NCI-H2171 treated with DMSO at 0.1 percent for 48 hours (cell line): ENCODE data around the gene MGAT3.

Source experiments
- DNase-seq: peaks from one replicate; lab custom pipeline; 2025; lab: John Stamatoyannopoulos, UW

The MGAT3 gene

DNA sequence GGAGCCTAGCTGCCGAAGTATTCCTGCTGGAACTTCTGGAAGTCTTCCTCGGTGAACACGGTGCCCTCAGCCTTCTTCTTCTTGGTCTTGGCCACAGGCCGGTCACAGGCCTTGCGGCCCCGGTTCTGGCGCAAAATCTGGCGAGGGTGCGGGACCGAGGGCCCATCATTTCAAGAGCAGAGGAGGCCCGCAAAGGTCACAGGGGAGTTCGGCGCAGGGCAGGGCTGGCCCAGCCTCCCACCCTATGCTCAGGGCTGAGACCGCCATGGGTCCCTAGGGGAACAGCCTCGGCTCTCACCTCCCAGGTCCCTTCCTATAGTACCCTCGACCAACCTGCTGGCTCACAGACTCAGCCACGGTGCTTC, 72.7 kb downstream of the MGAT3 start:
- DNase-seq, result no peak

DNA sequence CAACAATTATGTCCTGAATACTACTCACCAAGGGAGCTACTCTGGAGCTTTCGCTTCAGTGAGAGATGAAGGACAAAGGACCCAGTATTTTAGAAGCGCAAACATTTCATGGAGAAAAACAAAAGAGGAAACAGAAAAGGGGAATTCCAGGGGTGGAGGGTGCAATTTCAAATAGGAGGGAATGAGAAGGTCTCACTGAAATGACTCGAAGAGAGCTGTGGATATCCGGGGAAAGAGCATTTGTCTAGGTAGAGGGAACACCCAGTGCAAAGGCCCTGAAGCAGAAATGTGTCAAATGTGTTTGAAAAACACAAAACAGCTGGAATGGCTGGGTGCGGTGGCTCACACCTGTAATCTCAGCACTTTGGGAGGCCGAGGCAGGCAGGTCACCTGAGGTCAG, 73.3 kb downstream of the MGAT3 start:
- no peak for DNase-seq

DNA sequence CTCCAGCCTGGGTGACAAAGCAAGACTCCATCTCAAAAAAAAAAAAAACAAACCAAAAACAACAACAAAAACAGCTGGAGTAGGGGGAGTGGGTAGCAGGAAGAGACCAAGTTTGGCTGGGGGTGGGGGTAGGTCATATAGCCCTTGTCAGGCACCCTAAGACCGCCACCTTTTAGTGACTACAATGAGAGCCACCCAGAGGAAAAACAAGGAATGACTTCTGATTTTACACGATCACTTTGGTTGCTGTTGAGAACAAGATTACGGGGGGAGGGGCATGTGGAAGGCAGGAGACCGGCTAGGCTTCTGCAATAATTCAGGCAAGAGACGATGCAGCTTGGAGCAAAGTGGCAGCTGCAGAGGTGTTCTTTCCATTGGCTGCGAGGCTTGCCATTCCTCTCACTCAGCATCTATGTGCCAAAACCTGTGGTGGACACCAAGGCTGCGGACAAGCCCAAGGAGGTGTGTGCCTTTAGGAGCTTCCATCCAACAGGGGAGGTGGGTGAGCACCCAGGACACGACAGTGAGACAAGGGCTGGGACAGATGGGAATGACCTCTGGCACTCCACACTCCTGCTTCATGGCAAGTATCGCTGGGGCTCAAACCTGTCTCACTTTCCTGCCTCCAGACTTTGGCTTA, 74.0 kb downstream of the MGAT3 start:
- DNase-seq, result peak; percentile 22

DNA sequence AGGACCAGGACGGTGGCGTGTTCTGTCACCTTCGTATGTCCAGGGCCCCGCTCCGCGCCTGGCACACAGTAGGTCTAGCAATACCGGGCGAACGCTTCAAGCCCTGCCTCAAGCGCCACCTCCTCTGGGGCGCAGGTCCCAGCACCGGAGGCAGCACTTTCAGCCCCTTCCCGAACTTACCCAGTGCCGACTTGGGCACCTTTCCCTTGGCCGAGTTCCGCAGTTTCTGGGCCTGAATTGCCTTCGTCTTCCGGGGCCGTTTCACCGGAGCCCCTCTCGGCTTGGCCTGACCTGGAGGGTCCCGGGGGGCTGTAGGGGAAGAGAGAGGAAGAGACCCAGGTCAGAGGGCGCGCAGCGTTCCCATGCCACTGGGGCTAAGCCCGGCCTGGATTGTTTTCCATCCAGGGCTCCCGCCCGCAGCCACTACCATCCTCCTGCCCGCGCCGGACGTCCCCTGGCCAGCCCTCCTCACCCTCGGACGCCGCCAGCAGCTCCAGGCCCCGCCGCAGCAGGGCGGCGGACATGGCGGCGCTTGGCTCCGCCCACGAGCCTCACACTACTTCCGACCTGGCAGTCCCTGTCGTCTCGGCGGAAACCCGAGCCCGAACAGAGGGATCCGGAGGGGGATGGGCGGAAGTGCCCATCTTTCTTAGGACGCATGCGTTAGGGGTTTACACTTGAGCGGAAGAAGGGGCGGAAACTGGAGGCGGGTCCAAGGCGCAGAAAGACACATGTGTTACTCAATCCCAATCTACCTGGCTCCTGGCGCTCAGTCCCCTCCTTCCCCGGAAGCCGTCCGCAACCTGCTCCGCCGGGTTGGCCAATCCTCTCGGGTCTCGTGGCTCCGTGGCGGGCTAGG, 75.6 kb downstream of the MGAT3 start, which contains the start of gene RPS19BP1:
Gene RPS19BP1 (minus strand): TSS at position 534 of the 859 bp plus-strand sequence. CDS start 10 bp downstream, at position 524.
- DNase-seq, result peak; percentile 100

DNA sequence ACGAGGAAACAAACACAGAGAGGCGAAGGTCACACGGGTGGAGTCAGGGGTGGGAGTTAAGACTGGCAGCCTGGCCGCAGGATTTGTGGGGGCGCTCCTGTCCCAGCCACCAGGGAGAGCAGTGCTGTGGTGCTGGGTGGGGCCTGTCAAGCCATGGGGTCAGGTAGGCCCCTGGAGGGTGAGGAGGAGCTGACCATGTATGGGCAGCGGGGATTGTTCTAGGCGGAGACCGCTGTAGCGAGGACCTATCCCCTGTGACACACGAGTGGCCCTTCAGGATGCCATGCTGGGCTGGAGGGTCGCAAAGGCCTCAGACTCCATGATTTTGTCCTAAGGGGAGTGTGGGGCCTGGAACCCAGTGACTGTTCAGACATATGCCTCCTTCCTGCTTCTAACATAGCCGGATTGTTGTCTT, 77.3 kb downstream of the MGAT3 start:
- DNase-seq, result no peak

DNA sequence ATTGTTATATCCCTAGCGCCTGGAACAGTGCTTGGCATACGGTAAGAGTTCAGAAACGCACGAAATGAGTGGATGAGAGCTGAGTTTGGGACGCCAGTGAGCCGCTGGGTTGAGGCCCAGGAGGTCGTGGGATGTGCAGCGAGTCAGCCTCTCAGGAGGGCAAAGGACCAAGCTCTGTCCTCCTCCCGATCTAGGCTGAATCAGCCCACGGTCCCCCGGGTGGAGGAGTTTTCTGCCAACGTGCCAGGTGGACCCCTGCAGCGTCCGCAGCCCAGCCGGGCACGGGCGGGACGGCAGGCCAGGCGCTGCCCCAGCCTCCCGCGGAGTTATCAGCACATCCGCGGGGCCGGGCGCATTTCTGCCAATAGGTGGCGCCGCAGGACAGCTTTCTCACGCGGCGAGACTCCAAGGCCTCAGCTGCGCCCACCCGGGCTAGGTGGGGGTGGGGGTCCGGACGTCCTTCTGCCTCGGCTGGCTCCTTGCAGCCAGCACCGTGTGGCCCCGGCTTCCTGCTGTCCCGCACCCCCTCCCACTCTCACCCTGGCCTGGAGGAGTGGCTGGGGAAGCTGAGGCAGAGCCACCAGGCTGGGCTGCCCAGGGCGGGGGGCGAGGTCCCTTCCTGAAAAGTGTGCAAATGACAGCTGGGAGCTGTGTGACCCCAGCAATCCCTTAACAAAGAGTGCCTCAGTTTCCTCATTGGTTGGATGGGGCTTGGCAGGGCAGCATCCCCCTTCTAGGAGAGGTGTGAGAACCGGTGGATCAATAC, 78.0 kb downstream of the MGAT3 start:
- peak; percentile 68 for DNase-seq

DNA sequence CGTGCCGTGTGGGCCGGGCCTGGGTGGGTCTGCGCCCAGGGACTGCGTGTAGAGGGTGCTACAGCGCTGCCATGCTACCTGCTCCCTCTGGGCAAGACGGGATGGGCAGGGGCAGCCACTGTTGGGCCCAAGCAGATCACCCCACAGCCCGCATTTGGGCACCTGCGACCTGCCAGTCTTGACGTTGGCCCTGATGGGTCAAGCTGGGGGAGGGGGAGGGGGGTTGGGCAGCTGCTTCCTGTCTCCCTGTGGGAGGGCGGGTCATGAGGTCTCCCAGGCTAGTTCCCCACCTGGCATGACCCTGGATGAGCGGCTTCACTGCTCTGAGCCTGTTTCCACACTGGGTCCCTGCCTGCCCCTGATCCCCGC, 78.5 kb downstream of the MGAT3 start:
- DNase-seq, result no peak

DNA sequence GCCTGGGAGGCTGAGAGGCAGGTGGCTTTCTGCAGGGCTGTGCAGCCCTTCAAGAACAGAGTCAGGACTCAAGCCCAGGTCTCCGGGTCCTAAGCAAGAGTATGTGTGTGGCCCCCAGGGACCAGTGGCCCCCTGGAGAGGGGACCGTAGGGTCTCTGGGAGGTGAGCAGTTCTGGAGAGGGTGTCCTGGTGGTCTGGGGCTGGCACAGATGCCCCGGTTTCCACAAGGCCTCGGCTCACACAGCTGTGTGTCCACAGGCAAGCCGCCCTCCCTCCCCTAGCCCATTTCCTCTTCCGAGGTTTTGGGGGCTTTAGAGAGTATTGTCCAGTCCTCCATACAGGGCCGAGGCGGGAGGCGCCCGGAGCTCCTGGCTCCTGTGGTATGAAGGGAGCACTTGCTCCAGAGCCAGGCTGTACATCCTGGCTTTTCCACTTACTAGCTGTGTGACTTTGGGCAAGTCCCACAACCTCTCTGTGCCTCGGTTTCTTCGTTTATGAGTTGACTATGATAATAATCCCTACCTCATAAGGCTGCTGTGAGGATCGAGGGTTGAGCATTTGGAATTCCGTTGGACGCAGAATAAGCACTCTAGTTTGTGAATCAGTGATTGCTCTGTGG, 79.1 kb downstream of the MGAT3 start:
- DNase-seq, result no peak

DNA sequence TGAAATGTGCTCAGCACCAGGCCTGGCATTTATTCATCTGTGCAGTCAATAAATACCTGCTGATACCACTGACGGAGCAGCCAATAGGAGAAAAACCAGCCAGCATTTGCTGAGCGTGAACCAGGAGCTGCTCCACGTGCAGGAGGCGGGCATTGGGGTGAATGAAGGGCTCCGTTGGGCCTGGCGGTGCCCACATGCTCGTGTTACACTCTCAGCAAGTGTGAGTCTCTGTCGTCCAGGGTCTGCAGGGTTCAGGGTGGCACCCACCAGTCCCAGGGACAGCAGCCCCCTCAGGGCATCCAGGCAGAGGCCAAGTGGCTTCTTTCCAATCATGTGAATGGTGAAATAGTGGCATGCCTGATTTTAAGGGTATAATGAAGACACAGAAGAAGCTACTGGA, 79.9 kb downstream of the MGAT3 start:
- no peak for DNase-seq

DNA sequence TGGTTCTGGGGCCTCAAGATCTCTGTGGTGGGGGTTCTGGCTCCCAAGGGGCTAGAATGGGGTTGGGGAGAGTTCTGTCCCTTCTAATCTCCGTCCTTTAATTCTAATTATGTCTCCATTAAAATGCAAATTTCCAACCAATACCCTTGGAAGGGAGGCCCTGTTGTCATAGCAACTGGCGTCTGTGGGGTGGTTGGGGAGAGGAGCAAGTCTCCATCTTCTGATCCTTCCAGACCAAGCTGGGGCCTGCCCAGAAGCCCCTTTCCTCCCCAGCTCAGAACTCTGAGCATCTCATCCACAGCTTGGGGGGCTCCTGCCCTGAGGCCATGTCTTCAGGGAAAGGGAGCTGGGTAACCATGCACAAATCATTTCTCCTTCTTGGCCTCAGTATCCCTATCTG, 81.2 kb downstream of the MGAT3 start:
- no peak for DNase-seq
